Hair follicular keratinocyte (primary cell): ENCODE data around the gene OSBP. TPM values are rescaled to one million over a fixed set of nuclear protein-coding genes. Genes with fewer than 3 reads are reported as not detected.

Experiments used
- total RNA-seq: library from RNA; depleted of rRNA; stranded (reverse); fragments of >200 nt; gene quantifications from 2 replicates; pipeline ENCODE4 v1.2.3, GENCODE V29; 2015

Gene OSBP, protein sequence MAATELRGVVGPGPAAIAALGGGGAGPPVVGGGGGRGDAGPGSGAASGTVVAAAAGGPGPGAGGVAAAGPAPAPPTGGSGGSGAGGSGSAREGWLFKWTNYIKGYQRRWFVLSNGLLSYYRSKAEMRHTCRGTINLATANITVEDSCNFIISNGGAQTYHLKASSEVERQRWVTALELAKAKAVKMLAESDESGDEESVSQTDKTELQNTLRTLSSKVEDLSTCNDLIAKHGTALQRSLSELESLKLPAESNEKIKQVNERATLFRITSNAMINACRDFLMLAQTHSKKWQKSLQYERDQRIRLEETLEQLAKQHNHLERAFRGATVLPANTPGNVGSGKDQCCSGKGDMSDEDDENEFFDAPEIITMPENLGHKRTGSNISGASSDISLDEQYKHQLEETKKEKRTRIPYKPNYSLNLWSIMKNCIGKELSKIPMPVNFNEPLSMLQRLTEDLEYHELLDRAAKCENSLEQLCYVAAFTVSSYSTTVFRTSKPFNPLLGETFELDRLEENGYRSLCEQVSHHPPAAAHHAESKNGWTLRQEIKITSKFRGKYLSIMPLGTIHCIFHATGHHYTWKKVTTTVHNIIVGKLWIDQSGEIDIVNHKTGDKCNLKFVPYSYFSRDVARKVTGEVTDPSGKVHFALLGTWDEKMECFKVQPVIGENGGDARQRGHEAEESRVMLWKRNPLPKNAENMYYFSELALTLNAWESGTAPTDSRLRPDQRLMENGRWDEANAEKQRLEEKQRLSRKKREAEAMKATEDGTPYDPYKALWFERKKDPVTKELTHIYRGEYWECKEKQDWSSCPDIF
- 19.4 and 21.2 TPM in 2 replicates for total RNA-seq

DNA sequence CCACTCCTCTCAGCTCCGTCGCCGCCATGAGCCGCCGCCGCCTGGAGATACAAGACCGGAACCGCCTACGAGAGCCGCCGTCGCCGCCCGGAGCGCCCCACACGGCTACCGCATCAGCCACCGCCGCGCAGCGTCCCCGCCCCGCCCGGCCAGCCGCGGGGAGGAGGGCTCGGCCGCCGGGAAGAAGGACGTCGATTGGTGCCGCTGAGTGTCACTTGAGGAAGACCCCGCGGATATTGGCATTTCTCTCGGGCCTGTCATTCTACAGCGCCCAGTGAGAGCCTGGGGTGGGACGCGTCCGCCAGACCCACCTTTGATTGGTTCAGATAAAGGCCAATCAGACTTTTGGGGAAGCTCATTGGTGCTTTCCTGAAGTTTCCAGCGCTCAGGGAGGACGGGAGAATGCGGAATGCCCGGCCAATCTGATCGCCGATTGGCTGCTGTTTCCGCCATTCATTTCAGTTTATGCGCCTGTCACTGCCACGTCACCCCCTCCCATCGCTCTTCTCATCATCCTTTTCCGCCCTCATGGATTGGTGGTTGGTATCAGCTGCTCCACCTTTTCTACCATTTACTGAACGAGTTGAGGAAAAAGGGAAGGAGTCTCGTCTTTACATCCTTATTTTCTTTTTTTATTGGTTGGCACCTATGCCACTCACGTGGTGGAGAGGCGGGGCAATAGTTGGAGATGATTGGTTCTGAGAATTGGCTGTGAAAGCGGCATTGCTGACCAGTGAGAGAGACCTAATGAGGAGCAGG, at the start of gene OSBP:
Gene OSBP, minus strand, starts transcription at position 138 of the 759 bp plus-strand sequence. Its CDS starts 110 bp downstream, at position 28.

Other genes starting within 250 kb of the OSBP start
- not detected in 2 replicates for gene OR5A2, start 189.4 kb downstream of the OSBP start, total RNA-seq
- gene OR5A1, start 179.3 kb downstream of the OSBP start, total RNA-seq, result not detected in 2 replicates
- not detected in 2 replicates for gene OR4D6, start 158.8 kb downstream of the OSBP start, total RNA-seq
- not detected in 2 replicates for gene OR4D10, start 142.5 kb downstream of the OSBP start, total RNA-seq
- not detected in 2 replicates for gene OR4D11, start 112.2 kb downstream of the OSBP start, total RNA-seq
- not detected in 2 replicates for gene OR4D9, start 104.2 kb downstream of the OSBP start, total RNA-seq
- gene PATL1, start 53.3 kb upstream of the OSBP start, total RNA-seq, result 10.6 and 14.8 TPM in 2 replicates
- not detected in 2 replicates for gene OR10V1, start 98.1 kb upstream of the OSBP start, total RNA-seq
- gene STX3, start 139.6 kb upstream of the OSBP start, total RNA-seq, result 12.4 and 27.8 TPM in 2 replicates
- 76.1 and 83.2 TPM in 2 replicates for gene MRPL16, start 195.0 kb upstream of the OSBP start, total RNA-seq
- gene CBLIF, start 229.7 kb upstream of the OSBP start, total RNA-seq, result not detected in 2 replicates